CD14-positive monocyte (primary cell): ENCODE measurements around the gene FGA. TPM values are rescaled to one million over a fixed set of nuclear protein-coding genes. Genes with fewer than 3 reads are reported as not detected.

Experiments
- DNase-seq, 3 donors: peaks; one replicate each; pipeline ENCODE4 v3.0.0-alpha.2; 2011 to 2022
- H2AFZ ChIP-seq: 2 replicates; pipeline ENCODE4 v1.6.0; 2012; ENCODE audit warnings: mild to moderate bottlenecking, low read depth, low read length, inconsistent platforms; ENCODE audit not compliant: insufficient read depth, poor library complexity, severe bottlenecking
- H3K27ac ChIP-seq, 2 donors: 1 replicate in 1 of 2; 2 replicates in 1 of 2; pipeline ENCODE4 v1.5.1; 2012 to 2013; ENCODE audit warnings: low read length in 2 of 2, control low read depth in 1 of 2, inconsistent platforms in 1 of 2, low read depth in 1 of 2, mild to moderate bottlenecking in 1 of 2
- H3K27me3 ChIP-seq, 2 donors: one replicate each; pipeline versions ENCODE4 v1.6.0 to v1.6.1; 2011 to 2013; ENCODE audit warnings: low read length in 2 of 2; ENCODE audit not compliant: control insufficient read depth in 2 of 2, insufficient read depth in 2 of 2
- H3K36me3 ChIP-seq, 2 donors: replicated peaks in 1 of 2; 1 replicate in 1 of 2; 2 replicates in 1 of 2; pipeline versions ENCODE4 v1.5.1 to v1.6.1; 2012 to 2013; ENCODE audit warnings: low read length in 2 of 2, control low read depth in 1 of 2, inconsistent platforms in 1 of 2, mild to moderate bottlenecking in 1 of 2; ENCODE audit not compliant: insufficient read depth in 2 of 2, control insufficient read depth in 1 of 2
- H3K4me1 ChIP-seq, 2 donors: 1 replicate in 1 of 2; 2 replicates in 1 of 2; pipeline versions ENCODE4 v1.5.1 to v1.6.1; 2012 to 2013; ENCODE audit warnings: low read length in 2 of 2, control low read depth in 1 of 2, inconsistent platforms in 1 of 2, mild to moderate bottlenecking in 1 of 2, moderate library complexity in 1 of 2; ENCODE audit not compliant: insufficient read depth in 2 of 2, control insufficient read depth in 1 of 2
- H3K4me2 ChIP-seq: replicated peaks from 2 replicates; pipeline ENCODE3; 2012; ENCODE audit warnings: low read length, moderate library complexity, mild to moderate bottlenecking; ENCODE audit not compliant: poor library complexity, severe bottlenecking; ENCODE audit errors: extremely low read depth
- H3K4me3 ChIP-seq, 3 experiments: fragments of 200-600 bp in 1 of 3; sonication (generic) in 1 of 3; replicated peaks in 1 of 3; 1 replicate in 2 of 3; 2 replicates in 1 of 3; pipeline ENCODE4 v1.5.1; 2011 to 2013; ENCODE audit warnings: low read length in 3 of 3, mild to moderate bottlenecking in 3 of 3, control low read depth in 2 of 3, low read depth in 2 of 3, inconsistent platforms in 1 of 3, moderate library complexity in 1 of 3
- H3K79me2 ChIP-seq: 2 replicates; pipeline ENCODE4 v1.6.0; 2012; ENCODE audit warnings: mild to moderate bottlenecking, control low read depth, inconsistent platforms, low read length, moderate library complexity; ENCODE audit not compliant: insufficient read depth
- H3K9ac ChIP-seq: 2 replicates; pipeline ENCODE4 v1.6.0; 2017; ENCODE audit warnings: low read length, mild to moderate bottlenecking; ENCODE audit not compliant: insufficient read depth, poor library complexity, severe bottlenecking
- H3K9me3 ChIP-seq, 2 donors: replicated peaks in 1 of 2; 1 replicate in 1 of 2; 2 replicates in 1 of 2; pipeline versions ENCODE4 v1.5.1 to v1.6.1; 2012 to 2013; ENCODE audit warnings: low read length in 2 of 2, control low read depth in 1 of 2; ENCODE audit not compliant: control insufficient read depth in 1 of 2, insufficient read depth in 1 of 2
- H4K20me1 ChIP-seq: 2 replicates; pipeline ENCODE4 v1.6.0; 2012; ENCODE audit warnings: mild to moderate bottlenecking, low read length, control low read depth, moderate library complexity; ENCODE audit not compliant: insufficient read depth
- H3K27ac Mint-ChIP-seq, 7 donors: one replicate each; pipeline ENCODE4 v1.8.0; 2020; ENCODE audit warnings: mild to moderate bottlenecking in 7 of 7, mixed read lengths in 7 of 7, moderate library complexity in 6 of 7, inconsistent platforms in 2 of 7
- H3K27me3 Mint-ChIP-seq, 3 donors: one replicate each; pipeline ENCODE4 v1.8.0; 2021 to 2022; ENCODE audit warnings: low read depth in 3 of 3, mild to moderate bottlenecking in 3 of 3, mixed read lengths in 3 of 3, moderate library complexity in 3 of 3, inconsistent platforms in 1 of 3
- H3K36me3 Mint-ChIP-seq, 2 donors: one replicate each; pipeline ENCODE4 v1.8.0; 2020; ENCODE audit warnings: mixed read lengths in 2 of 2, inconsistent platforms in 1 of 2, mild to moderate bottlenecking in 1 of 2
- H3K4me1 Mint-ChIP-seq: one replicate; pipeline ENCODE4 v1.8.0; 2020; ENCODE audit warnings: mild to moderate bottlenecking, mixed read lengths
- H3K4me3 Mint-ChIP-seq, 2 donors: one replicate each; pipeline ENCODE4 v1.8.0; 2020; ENCODE audit warnings: mild to moderate bottlenecking in 2 of 2, mixed read lengths in 2 of 2, moderate library complexity in 1 of 2
- H3K9me3 Mint-ChIP-seq, 7 donors: one replicate each; pipeline ENCODE4 v1.8.0; 2020 to 2022; ENCODE audit warnings: mixed read lengths in 7 of 7, mild to moderate bottlenecking in 6 of 7, moderate library complexity in 6 of 7, inconsistent platforms in 2 of 7
- whole genome bisulfite sequencing: methylation state at CpG from one replicate; pipeline ENCODE4 v1.1.5; 2013; ENCODE audit warnings: missing lambda C conversion rate; ENCODE audit not compliant: insufficient coverage; 5-methylcytosine and 5-hydroxymethylcytosine counted together
- intact Hi-C, 2 donors: fragments of 100-400 bp; cut with micrococcal nuclease; formaldehyde crosslinking; loops; one replicate each; pipeline versions ENCODE4 v1.15.0 to v1.15.1; 2023
- polyA plus RNA-seq, 3 donors: library from polyadenylated mRNA; depleted of rRNA in 1 of 3; unstranded in 2 of 3; stranded (reverse) in 1 of 3; fragments of 300-500 nt in 2 of 3; fragments of >200 nt in 1 of 3; fragmentation: Illumina TruSeq in 2 of 3; gene quantifications; 1 replicate in 2 of 3; 2 replicates in 1 of 3; pipeline ENCODE4 v1.2.3, GENCODE V29; 2012 to 2021
- TF ChIP-seq, protein P1 (sequence below): fragments of 200-600 bp; IDR thresholded peaks from one replicate; pipeline ENCODE4 v1.8.0; 2022; ENCODE audit warnings: antibody characterized with exemption, mild to moderate bottlenecking

Gene FGA
- polyA plus RNA-seq, 3 donors = not detected

DNA sequence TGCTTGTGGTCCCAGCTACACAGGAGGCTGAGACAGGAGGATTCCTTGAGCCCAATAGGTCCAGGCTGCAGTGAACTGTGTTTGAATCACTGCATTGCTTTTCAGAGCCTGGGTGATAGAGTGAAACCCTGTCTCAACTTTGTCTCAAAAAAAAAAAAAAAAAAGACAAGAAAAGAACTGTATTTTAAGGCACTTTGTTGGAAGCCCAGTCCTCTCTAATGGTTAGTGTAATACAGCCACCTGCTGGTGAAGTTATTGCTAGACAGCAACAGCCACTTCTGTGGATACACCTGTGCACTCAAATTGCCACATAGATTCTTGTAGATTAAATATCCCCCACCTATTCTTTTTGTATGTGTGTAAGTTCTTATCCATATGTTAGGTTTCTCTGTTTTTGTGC lies 32.1 kb upstream of the FGA start:
- peak in 2 of 3 donors; percentile 8 to 11 for DNase-seq
- no peaks in the 10 kb centered on the region for H4K20me1 ChIP-seq
- intact Hi-C loops = no loop called here

DNA sequence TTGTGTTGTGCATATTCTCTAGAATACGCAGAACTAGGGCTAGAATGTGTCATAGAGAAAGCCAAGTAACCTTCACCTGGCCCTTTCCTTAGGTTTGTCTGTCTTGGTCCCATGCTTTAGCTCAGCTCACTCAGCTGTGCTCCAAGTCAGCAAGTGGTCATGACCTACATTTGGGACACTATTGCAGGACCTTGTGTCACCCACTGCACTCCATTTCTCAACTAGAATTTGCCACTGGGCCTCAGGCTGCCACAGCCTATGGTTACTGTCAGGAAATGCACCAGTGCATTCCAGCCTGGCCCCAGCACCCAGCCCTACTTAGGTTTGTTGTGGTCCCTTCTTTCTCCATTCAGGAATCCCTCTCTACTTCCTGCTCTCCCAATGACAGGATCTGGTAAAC lies 29.6 kb upstream of the FGA start:
- Histone ChIP-seq H3K36me3 (no peaks in the 10 kb centered on the region), H3K9me3 (no peaks in the 10 kb centered on the region), H3K4me3 (no peak overlapping the region), H3K9ac (no peak overlapping the region), H2AFZ (no peak overlapping the region), H3K27ac (no peak overlapping the region), H3K27me3 (no peaks in the 10 kb centered on the region), H3K79me2 (no peaks in the 10 kb centered on the region), H3K4me1 (no peaks in the 10 kb centered on the region), H3K4me2 (no peak overlapping the region), H4K20me1 (no peaks in the 10 kb centered on the region)
- Mint-ChIP-seq H3K27me3 (peaks cover 0 to 3% (median 2%) of the 10 kb centered on the region in 3 donors), H3K4me3 (no peak overlapping the region), H3K9me3 (no peaks in the 10 kb centered on the region), H3K27ac (no peak overlapping the region), H3K4me1 (peaks cover 8% of the 10 kb centered on the region), H3K36me3 (no peaks in the 10 kb centered on the region)
- WGBS = 54% methylated on average over 1 of the region's 1 CpG
- TF ChIP-seq, protein P1, sequence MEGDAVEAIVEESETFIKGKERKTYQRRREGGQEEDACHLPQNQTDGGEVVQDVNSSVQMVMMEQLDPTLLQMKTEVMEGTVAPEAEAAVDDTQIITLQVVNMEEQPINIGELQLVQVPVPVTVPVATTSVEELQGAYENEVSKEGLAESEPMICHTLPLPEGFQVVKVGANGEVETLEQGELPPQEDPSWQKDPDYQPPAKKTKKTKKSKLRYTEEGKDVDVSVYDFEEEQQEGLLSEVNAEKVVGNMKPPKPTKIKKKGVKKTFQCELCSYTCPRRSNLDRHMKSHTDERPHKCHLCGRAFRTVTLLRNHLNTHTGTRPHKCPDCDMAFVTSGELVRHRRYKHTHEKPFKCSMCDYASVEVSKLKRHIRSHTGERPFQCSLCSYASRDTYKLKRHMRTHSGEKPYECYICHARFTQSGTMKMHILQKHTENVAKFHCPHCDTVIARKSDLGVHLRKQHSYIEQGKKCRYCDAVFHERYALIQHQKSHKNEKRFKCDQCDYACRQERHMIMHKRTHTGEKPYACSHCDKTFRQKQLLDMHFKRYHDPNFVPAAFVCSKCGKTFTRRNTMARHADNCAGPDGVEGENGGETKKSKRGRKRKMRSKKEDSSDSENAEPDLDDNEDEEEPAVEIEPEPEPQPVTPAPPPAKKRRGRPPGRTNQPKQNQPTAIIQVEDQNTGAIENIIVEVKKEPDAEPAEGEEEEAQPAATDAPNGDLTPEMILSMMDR = no peak
- intact Hi-C loops = no loop called here
- DNase-seq = no peak

More for the DNA sequence above, 32.1 kb upstream of the FGA start:
- TF ChIP-seq, protein P1 = peak; percentile 29
- Mint-ChIP-seq H3K27ac (no peak overlapping the region), H3K4me3 (no peak overlapping the region), H3K36me3 (no peaks in the 10 kb centered on the region), H3K27me3 (peaks cover 2 to 10% (median 6%) of the 10 kb centered on the region in 3 donors), H3K9me3 (no peaks in the 10 kb centered on the region), H3K4me1 (no peaks in the 10 kb centered on the region)
- H3K4me1 ChIP-seq = peaks cover 0 to 9% of the 10 kb centered on the region in 2 donors
- no peaks in the 10 kb centered on the region for H3K36me3 ChIP-seq
- H3K79me2 ChIP-seq = no peaks in the 10 kb centered on the region
- H3K9me3 ChIP-seq = no peaks in the 10 kb centered on the region
- H3K4me3 ChIP-seq = no peak overlapping the region
- no peak overlapping the region for H2AFZ ChIP-seq
- H3K4me2 ChIP-seq = no peak overlapping the region
- no peak overlapping the region for H3K9ac ChIP-seq
- H3K27ac ChIP-seq = no peak overlapping the region
- H3K27me3 ChIP-seq = peaks cover 9 to 18% of the 10 kb centered on the region in 2 donors
